Spleen (tissue), 11 donors: ENCODE data around the gene RAB30. TPM values are rescaled to one million over a fixed set of nuclear protein-coding genes. Genes with fewer than 3 reads are reported as not detected.

Source experiments
- DNase-seq: peaks from one replicate; pipeline ENCODE4 v3.0.0-alpha.2; 2020
- H3K27ac ChIP-seq, 8 donors: fragments of 200-600 bp; sonication (generic) in 7 of 8; 1 replicate in 4 of 8; 2 replicates in 4 of 8; pipeline versions ENCODE4 v1.5.0 to v1.8.0; 2016 to 2021; ENCODE audit warnings: inconsistent platforms in 4 of 8, mild to moderate bottlenecking in 4 of 8, moderate library complexity in 1 of 8
- H3K27me3 ChIP-seq, 7 donors: fragments of 200-600 bp; sonication (generic) in 6 of 7; replicated peaks in 1 of 7; 1 replicate in 4 of 7; 2 replicates in 3 of 7; pipeline versions ENCODE4 v1.5.0 to v1.8.0; 2016 to 2021; ENCODE audit warnings: inconsistent platforms in 3 of 7, mild to moderate bottlenecking in 1 of 7
- H3K36me3 ChIP-seq, 6 donors: fragments of 200-600 bp; sonication (generic) in 5 of 6; 1 replicate in 4 of 6; 2 replicates in 2 of 6; pipeline versions ENCODE4 v1.5.0 to v1.8.0; 2016 to 2021; ENCODE audit warnings: inconsistent platforms in 2 of 6
- H3K4me1 ChIP-seq, 6 donors: fragments of 200-600 bp; sonication (generic) in 5 of 6; 1 replicate in 3 of 6; 2 replicates in 3 of 6; pipeline versions ENCODE4 v1.5.0 to v1.8.0; 2016 to 2021; ENCODE audit warnings: inconsistent platforms in 3 of 6
- H3K4me3 ChIP-seq, 8 donors: fragments of 200-600 bp; sonication (generic) in 7 of 8; 1 replicate in 4 of 8; 2 replicates in 4 of 8; pipeline versions ENCODE4 v1.5.0 to v1.8.0; 2016 to 2021; ENCODE audit warnings: inconsistent platforms in 4 of 8, mild to moderate bottlenecking in 4 of 8, moderate library complexity in 2 of 8
- H3K9me3 ChIP-seq, 8 donors: fragments of 200-600 bp; sonication (generic) in 7 of 8; 1 replicate in 4 of 8; 2 replicates in 4 of 8; pipeline versions ENCODE4 v1.5.0 to v1.8.0; 2016 to 2021; ENCODE audit warnings: inconsistent platforms in 4 of 8
- POLR2A ChIP-seq, 3 donors: fragments of 450-650 bp; IDR thresholded peaks; one replicate each; pipeline ENCODE4 v1.5.1; 2017; ENCODE audit warnings: antibody characterized with exemption in 3 of 3, mild to moderate bottlenecking in 1 of 3
- POLR2AphosphoS5 ChIP-seq, 3 donors: sonication (generic); formaldehyde crosslinking; IDR thresholded peaks; one replicate each; pipeline ENCODE4 v1.5.1; 2017; ENCODE audit warnings: antibody characterized with exemption in 3 of 3
- WGBS, 5 donors: extraction: QIAGEN DNeasy Blood & Tissue Kit in 3 of 5; methylation state at CpG; one replicate each; pipeline versions ENCODE4 v1.1.5 to v1.1.7; 2013 to 2018; 5-methylcytosine and 5-hydroxymethylcytosine counted together
- intact Hi-C: fragments of 100-400 bp; cut with DNase I; formaldehyde crosslinking; loops from one replicate; pipeline ENCODE4 v1.15.0; 2023; ENCODE audit warnings: low total_unique reads
- polyA plus RNA-seq, 3 donors: library from polyadenylated mRNA; stranded (reverse); fragments of 200-250 nt; gene quantifications; one replicate each; pipeline ENCODE4 v1.2.1, GENCODE V29; 2013
- total RNA-seq, 7 donors: library from RNA; depleted of rRNA in 3 of 7; stranded (reverse); fragments of >200 nt in 3 of 7; fragmentation: NEBNext Ultra II Directional in 4 of 7; extraction: Animal tissue kit (Norgen Biotek cat#: 25700) in 4 of 7; gene quantifications; one replicate each; pipeline versions ENCODE4 v1.1.0 to v1.2.1, GENCODE V29; 2016 to 2021
- TF ChIP-seq, protein P1 (sequence below), 11 experiments: fragments of 200-600 bp in 7 of 11; fragments of 450-650 bp in 4 of 11; sonication (generic) in 4 of 11; IDR thresholded peaks in 8 of 11; conservative IDR thresholded peaks in 3 of 11; 1 replicate in 7 of 11; 2 replicates in 4 of 11; pipeline versions ENCODE4 v1.4.0 to v1.8.0; 2016 to 2021; ENCODE audit warnings: antibody characterized with exemption in 11 of 11, inconsistent platforms in 4 of 11, mild to moderate bottlenecking in 1 of 11
- donor health status: healthy with polysubstance abuse.
- donor health status: DM: no; HTN: no; CAD: no; lungs with moderate emphysema.
- donor health status: DM: no; HTN: no; CAD: no.
- donor health status: Bipolar disorder and iron deficiency.
- donor health status: healthy.
- donor health status: DM: no; HTN: no; CAD: no.
- donor health status: DM: yes; HTN: yes; CAD: no.

RAB30 gene
- total and polyA plus RNA-seq, 10 donors = 3.8 to 42.8 (median 29.8) TPM

DNA sequence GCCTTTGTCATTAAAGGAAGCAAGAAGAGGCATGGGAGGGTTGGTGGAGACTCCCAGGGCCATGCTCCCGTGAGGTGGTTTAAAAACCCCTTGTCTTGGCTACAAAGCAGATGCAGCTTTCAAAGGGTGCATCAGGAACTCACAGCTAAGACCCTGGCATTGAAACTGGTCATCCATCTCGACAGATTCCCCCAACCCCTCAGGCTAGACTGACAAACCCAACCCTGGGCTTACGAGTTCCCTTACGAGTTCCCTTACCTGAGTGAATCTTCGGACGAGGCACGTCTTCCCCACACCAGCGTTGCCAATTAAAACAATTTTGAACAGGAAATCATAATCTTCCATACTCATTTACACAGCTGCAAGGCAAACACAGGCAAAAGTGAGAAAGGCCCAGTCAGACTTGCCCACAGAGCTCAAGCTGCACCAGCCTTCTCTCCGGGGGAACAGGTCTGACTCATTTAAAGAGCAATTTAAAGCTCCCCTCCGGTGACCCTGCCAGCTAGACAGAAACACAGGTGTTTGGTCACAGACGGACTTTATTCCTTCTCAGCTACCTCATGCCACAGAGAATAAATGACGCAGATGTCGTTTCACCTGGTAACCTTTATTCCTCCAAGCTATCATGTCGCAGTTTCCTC lies 74.6 kb downstream of the RAB30 start:
- Histone ChIP-seq H3K27me3 (no peaks in the 10 kb centered on the region), H3K36me3 (peaks cover 0 to 17% (median 2%) of the 10 kb centered on the region in 6 donors), H3K4me3 (peak overlapping the region in 1 of 8 donors; percentile 14), H3K9me3 (no peaks in the 10 kb centered on the region), H3K4me1 (peaks cover 4 to 80% (median 23%) of the 10 kb centered on the region in 6 donors), H3K27ac (peak overlapping the region in 5 of 8 donors; percentile 25 to 57 (median 37))
- 68 to 82% (median 81%) methylated on average over 14 of the region's 14 CpGs for WGBS, 5 donors
- TF ChIP-seq POLR2A (IDR thresholded peaks at IDR 0.05) (no peak), POLR2AphosphoS5 (IDR thresholded peaks at IDR 0.05) (no peak)
- TF ChIP-seq, protein P1, sequence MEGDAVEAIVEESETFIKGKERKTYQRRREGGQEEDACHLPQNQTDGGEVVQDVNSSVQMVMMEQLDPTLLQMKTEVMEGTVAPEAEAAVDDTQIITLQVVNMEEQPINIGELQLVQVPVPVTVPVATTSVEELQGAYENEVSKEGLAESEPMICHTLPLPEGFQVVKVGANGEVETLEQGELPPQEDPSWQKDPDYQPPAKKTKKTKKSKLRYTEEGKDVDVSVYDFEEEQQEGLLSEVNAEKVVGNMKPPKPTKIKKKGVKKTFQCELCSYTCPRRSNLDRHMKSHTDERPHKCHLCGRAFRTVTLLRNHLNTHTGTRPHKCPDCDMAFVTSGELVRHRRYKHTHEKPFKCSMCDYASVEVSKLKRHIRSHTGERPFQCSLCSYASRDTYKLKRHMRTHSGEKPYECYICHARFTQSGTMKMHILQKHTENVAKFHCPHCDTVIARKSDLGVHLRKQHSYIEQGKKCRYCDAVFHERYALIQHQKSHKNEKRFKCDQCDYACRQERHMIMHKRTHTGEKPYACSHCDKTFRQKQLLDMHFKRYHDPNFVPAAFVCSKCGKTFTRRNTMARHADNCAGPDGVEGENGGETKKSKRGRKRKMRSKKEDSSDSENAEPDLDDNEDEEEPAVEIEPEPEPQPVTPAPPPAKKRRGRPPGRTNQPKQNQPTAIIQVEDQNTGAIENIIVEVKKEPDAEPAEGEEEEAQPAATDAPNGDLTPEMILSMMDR (IDR thresholded peaks at IDR 0.05 in 8 of 11, conservative IDR thresholded peaks at IDR 0.05 in 3 of 11) = no peak
- intact Hi-C loops = no loop called here
- no peak for DNase-seq

DNA sequence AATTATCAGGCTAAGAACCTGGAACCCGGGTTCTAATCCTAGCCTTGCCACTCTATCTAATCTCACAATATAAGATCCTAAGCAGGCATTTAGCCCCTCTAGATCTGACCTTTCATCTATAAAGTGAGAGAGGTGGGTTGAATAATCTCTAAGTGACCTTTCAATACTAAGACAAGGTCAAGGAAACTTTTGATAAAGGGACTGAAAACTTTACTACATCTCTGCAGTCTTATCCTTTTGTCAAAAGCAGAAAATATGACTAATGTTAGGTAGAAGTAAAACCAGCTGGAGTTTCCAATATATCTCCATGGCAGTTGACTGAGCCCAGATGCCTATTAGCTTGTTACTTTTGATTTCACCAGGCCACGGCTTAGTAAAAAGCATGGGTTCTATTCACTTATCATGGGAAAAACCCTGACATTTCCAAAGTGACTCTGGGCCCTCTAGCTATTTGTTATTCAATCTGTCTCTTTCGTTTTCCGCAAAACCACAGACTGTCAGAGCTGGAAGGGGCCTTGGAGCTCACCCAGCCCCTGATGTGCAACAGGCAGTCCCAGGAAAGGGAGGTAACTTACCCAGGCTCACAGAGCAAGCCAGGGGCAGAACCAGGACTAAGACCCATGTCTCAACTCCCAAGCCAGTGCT lies 75.8 kb downstream of the RAB30 start:
- intact Hi-C loops = no loop called here
- Histone ChIP-seq H3K27me3 (no peaks in the 10 kb centered on the region), H3K36me3 (peaks cover 0 to 17% (median 2%) of the 10 kb centered on the region in 6 donors), H3K9me3 (no peaks in the 10 kb centered on the region), H3K27ac (peak overlapping the region in 6 of 8 donors; percentile 11 to 59 (median 38)), H3K4me1 (peaks cover 4 to 69% (median 23%) of the 10 kb centered on the region in 6 donors), H3K4me3 (peak overlapping the region in 1 of 8 donors; percentile 6)
- TF ChIP-seq POLR2AphosphoS5 (IDR thresholded peaks at IDR 0.05) = no peak
- TF ChIP-seq, protein P1 (IDR thresholded peaks at IDR 0.05 in 8 of 11, conservative IDR thresholded peaks at IDR 0.05 in 3 of 11) = no peak
- DNase-seq = no peak
- WGBS, 5 donors = 41 to 68% (median 57%) methylated on average over 4 of the region's 4 CpGs

DNA sequence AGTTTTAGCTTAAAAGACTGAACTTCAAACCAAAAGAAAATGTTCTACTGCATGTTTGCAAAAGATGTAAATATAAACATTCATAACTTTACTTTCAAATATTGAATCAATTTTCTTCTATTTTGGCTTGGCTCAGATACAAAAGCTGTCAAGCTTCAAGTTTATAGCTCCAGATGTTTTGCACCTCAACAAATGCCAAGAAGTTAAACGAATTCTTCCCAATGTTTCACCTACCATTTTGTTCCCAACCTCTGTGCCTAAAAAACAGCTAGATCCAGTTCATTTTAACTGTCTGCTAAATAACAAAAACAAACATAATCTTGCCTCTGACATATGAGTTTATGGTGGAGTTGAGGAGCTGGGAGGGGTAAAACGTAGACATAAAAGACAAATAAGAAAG lies 76.5 kb downstream of the RAB30 start:
- intact Hi-C loops = no loop called here
- H3K4me3 ChIP-seq = no peak overlapping the region
- H3K27me3 ChIP-seq = no peaks in the 10 kb centered on the region
- 59 to 82% (median 71%) methylated on average over 2 of the region's 2 CpGs for WGBS, 5 donors
- H3K9me3 ChIP-seq = no peaks in the 10 kb centered on the region
- peaks cover 4 to 65% (median 22%) of the 10 kb centered on the region in 6 donors for H3K4me1 ChIP-seq
- no peak for TF ChIP-seq POLR2AphosphoS5 (IDR thresholded peaks at IDR 0.05)
- TF ChIP-seq POLR2A (IDR thresholded peaks at IDR 0.05) = no peak
- TF ChIP-seq, protein P1 (IDR thresholded peaks at IDR 0.05 in 8 of 11, conservative IDR thresholded peaks at IDR 0.05 in 3 of 11) = no peak
- no peak for DNase-seq
- peak overlapping the region in 4 of 8 donors; percentile 37 to 57 (median 38) for H3K27ac ChIP-seq
- H3K36me3 ChIP-seq = peaks cover 0 to 17% (median 2%) of the 10 kb centered on the region in 6 donors

DNA sequence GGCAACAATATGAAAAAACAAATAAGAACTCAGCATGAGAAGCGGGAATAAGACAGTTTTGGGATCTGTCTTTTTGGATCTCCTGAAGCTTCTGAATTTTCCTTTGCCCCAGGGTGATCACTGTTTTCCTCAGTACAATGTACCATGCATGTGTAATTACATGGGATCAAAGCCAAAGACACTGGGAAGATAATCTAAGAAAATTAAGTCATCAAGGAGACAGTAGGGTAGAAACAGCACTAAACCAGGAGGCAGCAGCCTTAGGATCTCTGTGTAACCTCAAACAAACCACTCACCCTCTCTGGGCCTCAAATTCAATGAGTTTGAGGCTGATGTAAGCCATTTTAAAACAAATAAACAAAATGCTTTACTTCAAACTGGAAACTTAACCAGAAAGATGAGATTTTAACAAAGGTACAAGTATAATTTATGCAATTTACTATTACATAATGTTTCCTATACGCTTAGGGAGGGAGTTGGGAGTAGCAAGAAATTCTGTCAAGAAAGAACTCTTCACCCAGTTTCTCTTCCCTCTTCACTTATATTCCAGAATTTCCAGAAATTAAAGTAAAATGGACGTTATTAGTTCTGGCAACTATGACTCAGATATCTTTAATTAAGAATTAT lies 77.0 kb downstream of the RAB30 start:
- H3K27me3 ChIP-seq = no peaks in the 10 kb centered on the region
- DNase-seq = no peak
- H3K4me3 ChIP-seq = no peak overlapping the region
- peaks cover 4 to 64% (median 20%) of the 10 kb centered on the region in 6 donors for H3K4me1 ChIP-seq
- TF ChIP-seq POLR2A (IDR thresholded peaks at IDR 0.05) (no peak), POLR2AphosphoS5 (IDR thresholded peaks at IDR 0.05) (no peak)
- TF ChIP-seq, protein P1 (IDR thresholded peaks at IDR 0.05 in 8 of 11, conservative IDR thresholded peaks at IDR 0.05 in 3 of 11) = no peak
- peak overlapping the region in 1 of 8 donors; percentile 37 for H3K27ac ChIP-seq
- H3K36me3 ChIP-seq = peaks cover 0 to 17% (median 2%) of the 10 kb centered on the region in 6 donors
- WGBS, 5 donors = 78 to 88% (median 80%) methylated on average over 3 of the region's 3 CpGs
- H3K9me3 ChIP-seq = no peaks in the 10 kb centered on the region
- intact Hi-C loops = no loop called here
